ENCODE data around the gene ZNF345.
A peak's percentile ranks its signal among the peaks of the same experiment; 100 is the strongest.

The ZNF345 gene

GRCh38 chr19:36850559-36851442 lies at the start of gene ZNF345:
TSS of gene ZNF345 (plus strand) at chr19:36850876. CDS start at chr19:36876831, 25,955 bp downstream.
- DNase-seq, result peak; percentile 96

- no peak for DNase-seq
Measured at GRCh38 chr19:36805364-36805763, 45.3 kb upstream of the ZNF345 start.

GRCh38 chr19:36807029-36807428 lies 43.6 kb upstream of the ZNF345 start:
- no peak for DNase-seq

GRCh38 chr19:36819130-36819630 lies 31.5 kb upstream of the ZNF345 start:
- DNase-seq, result no peak

- DNase-seq, result no peak
Measured at GRCh38 chr19:36821758-36822157, 28.9 kb upstream of the ZNF345 start.

- DNase-seq, result no peak
Measured at GRCh38 chr19:36833430-36833829, 17.2 kb upstream of the ZNF345 start.

- DNase-seq, result peak; percentile 81
Measured at GRCh38 chr19:36837176-36837905, 13.3 kb upstream of the ZNF345 start.

GRCh38 chr19:36837906-36838783 lies 12.5 kb upstream of the ZNF345 start, which contains the start of gene ZNF790:
TSS of gene ZNF790 (minus strand) at chr19:36838387. CDS start at chr19:36825619, 12,768 bp downstream.
- peak; percentile 93 for DNase-seq

GRCh38 chr19:36838784-36839324 lies 11.8 kb upstream of the ZNF345 start:
- no peak for DNase-seq

GRCh38 chr19:36847968-36848367 lies 2.7 kb upstream of the ZNF345 start:
- no peak for DNase-seq

GRCh38 chr19:36849701-36850558 lies 746 bp upstream of the ZNF345 start:
- DNase-seq, result peak; percentile 82

- no peak for DNase-seq
Measured at GRCh38 chr19:36851898-36852297, 1.2 kb downstream of the ZNF345 start.

GRCh38 chr19:36876993-36877938 lies 26.6 kb downstream of the ZNF345 start:
- no peak for DNase-seq

GRCh38 chr19:36891768-36892357 lies 41.2 kb downstream of the ZNF345 start:
- DNase-seq, result no peak

- DNase-seq, result no peak
Measured at GRCh38 chr19:36894849-36895383, 44.2 kb downstream of the ZNF345 start.

GRCh38 chr19:36898422-36898821 lies 47.7 kb downstream of the ZNF345 start:
- DNase-seq, result no peak

- DNase-seq, result peak; percentile 94
Measured at GRCh38 chr19:36915992-36916830, 65.5 kb downstream of the ZNF345 start, which contains the start of the genes ZNF568 and ZNF829. TSS of gene ZNF568 (plus strand) at chr19:36916332. CDS start at chr19:36922771, 6,439 bp downstream. TSS of gene ZNF829 (minus strand) at chr19:36916291. CDS start at chr19:36915167, 1,124 bp downstream.

- no peak for DNase-seq
Measured at GRCh38 chr19:36916991-36917390, 66.3 kb downstream of the ZNF345 start.

Data from NCI-H2171 treated with DMSO at 0.1 percent for 48 hours (cell line).